HCT116 (cell line): ENCODE data around the gene TMEM26. TPM values are rescaled to one million over a fixed set of nuclear protein-coding genes. Genes with fewer than 3 reads are reported as not detected.

Source experiments
- ATAC-seq: fragments of 200-7000 bp; cut with Tn5 transposase; 2 replicates; pipeline ENCODE4 v1.9.1; 2020; ENCODE audit warnings: mild to moderate bottlenecking, moderate library complexity
- BruUV-seq: library from RNA; stranded (reverse); fragments of 400-500 nt; replicated peaks from 2 replicates; lab custom pipeline; 2021; lab: Mats Ljungman, UMichigan
- CTCF ChIA-PET: fragments of 300-600 bp; sonication (Branson Sonifier 250); formaldehyde crosslinking; loops from one replicate; lab custom pipeline; 2021; ENCODE audit warnings: antibody characterized with exemption; lab: Charles Lee
- POLR2A ChIA-PET: fragments of 300-600, 350-600 bp; sonication (Branson Sonifier 250); formaldehyde crosslinking; loops from one replicate; lab custom pipeline; 2021; ENCODE audit warnings: antibody characterized with exemption; lab: Charles Lee
- RAD21 ChIA-PET, 2 experiments: fragments of 300-600 bp; sonication (Branson Sonifier 250); formaldehyde crosslinking; loops; one replicate each; lab custom pipeline; 2023; ENCODE audit warnings: low total read pairs in 2 of 2; ENCODE audit not compliant: uncharacterized antibody in 2 of 2, unreplicated experiment in 2 of 2, low non-redundant PET in 1 of 2; lab: Charles Lee
- DNase-seq: peaks from one replicate; pipeline ENCODE4 v3.0.0-alpha.2; 2010; ENCODE audit warnings: low read depth, low spot score
- H2AFZ ChIP-seq: fragments of 200-600 bp; shearing (Covaris generic), sonication (generic); 2 replicates; pipeline ENCODE4 v1.6.1; 2017; ENCODE audit warnings: low read depth, mixed run types, mixed read lengths, antibody characterized with exemption, low read length; ENCODE audit not compliant: poor library complexity, severe bottlenecking
- H3K27ac ChIP-seq: 2 replicates; pipeline ENCODE4 v1.5.1; 2012; ENCODE audit warnings: low read depth, low read length
- H3K27me3 ChIP-seq: fragments of 200-600 bp; sonication (generic); 2 replicates; pipeline ENCODE4 v1.6.1; 2016; ENCODE audit warnings: mixed run types, low read length, mixed read lengths; ENCODE audit not compliant: insufficient read depth
- H3K36me3 ChIP-seq, 2 experiments: fragments of 200-500 bp in 1 of 2; fragments of 200-600 bp in 1 of 2; sonication (Bioruptor generic) in 1 of 2; sonication (generic) in 1 of 2; 2 replicates each; pipeline versions ENCODE4 v1.5.1 to v1.6.1; 2014 to 2016; ENCODE audit warnings: low read length in 2 of 2, inconsistent platforms in 1 of 2, mixed read lengths in 1 of 2, mixed run types in 1 of 2; ENCODE audit not compliant: insufficient read depth in 2 of 2, control insufficient read depth in 1 of 2
- H3K4me1 ChIP-seq, 2 experiments: fragments of 200-600 bp in 1 of 2; sonication (generic) in 1 of 2; 2 replicates each; pipeline versions ENCODE4 v1.5.1 to v1.6.1; 2012 to 2017; ENCODE audit warnings: low read length in 2 of 2, inconsistent platforms in 1 of 2, mild to moderate bottlenecking in 1 of 2, mixed read lengths in 1 of 2, mixed run types in 1 of 2, moderate library complexity in 1 of 2; ENCODE audit not compliant: insufficient read depth in 2 of 2, control insufficient read depth in 1 of 2
- H3K4me2 ChIP-seq: fragments of 200-600 bp; sonication (generic); 2 replicates; pipeline ENCODE4 v1.6.1; 2017; ENCODE audit warnings: mixed run types, low read length, mixed read lengths
- H3K4me3 ChIP-seq, 2 experiments: fragments of 200-600 bp in 1 of 2; sonication (generic) in 1 of 2; replicated peaks in 1 of 2; 2 replicates each; pipeline ENCODE4 v1.5.1; 2011 to 2016; ENCODE audit warnings: low read length in 2 of 2, control low read depth in 1 of 2, low read depth in 1 of 2, mild to moderate bottlenecking in 1 of 2, mixed read lengths in 1 of 2, mixed run types in 1 of 2
- H3K79me2 ChIP-seq: fragments of 200-600 bp; sonication (generic); 2 replicates; pipeline ENCODE4 v1.6.1; 2017; ENCODE audit warnings: mild to moderate bottlenecking, mixed run types, low read length, moderate library complexity, mixed read lengths; ENCODE audit not compliant: insufficient read depth
- H3K9ac ChIP-seq: fragments of 200-600 bp; sonication (generic); 2 replicates; pipeline ENCODE4 v1.6.1; 2016; ENCODE audit warnings: low read length, mixed read lengths
- H3K9me2 ChIP-seq: fragments of 200-600 bp; sonication (generic), shearing (Covaris generic); 2 replicates; pipeline ENCODE4 v1.6.1; 2017; ENCODE audit warnings: mixed run types, mild to moderate bottlenecking, moderate library complexity; ENCODE audit not compliant: insufficient read depth
- H3K9me3 ChIP-seq, 2 experiments: fragments of 200-500 bp in 1 of 2; fragments of 200-600 bp in 1 of 2; sonication (Bioruptor generic) in 1 of 2; sonication (generic) in 1 of 2; 2 replicates each; pipeline ENCODE4 v1.6.1; 2014 to 2017; ENCODE audit warnings: low read length in 2 of 2, mixed read lengths in 2 of 2, inconsistent platforms in 1 of 2, low read depth in 1 of 2, mild to moderate bottlenecking in 1 of 2, mixed run types in 1 of 2, moderate library complexity in 1 of 2; ENCODE audit not compliant: control insufficient read depth in 1 of 2, insufficient read depth in 1 of 2
- H4K20me1 ChIP-seq: fragments of 200-600 bp; sonication (generic), shearing (Covaris generic); 2 replicates; pipeline ENCODE4 v1.6.1; 2017; ENCODE audit warnings: mixed run types, mild to moderate bottlenecking, moderate library complexity; ENCODE audit not compliant: insufficient read depth
- CBX3 ChIP-seq: IDR thresholded peaks from 2 replicates; pipeline ENCODE4 v1.6.1; 2012; ENCODE audit warnings: low read depth
- CEBPB ChIP-seq: IDR thresholded peaks from 2 replicates; pipeline ENCODE4 v1.6.1; 2012; ENCODE audit warnings: low read depth
- CTCF ChIP-seq, 3 experiments: fragments of 200-600 bp in 1 of 3; sonication (generic) in 1 of 3; IDR thresholded peaks in 2 of 3; conservative IDR thresholded peaks in 1 of 3; 2 replicates each; pipeline ENCODE4 v1.5.1; 2012 to 2017; ENCODE audit warnings: low read depth in 2 of 3, low read length in 2 of 3, antibody characterized with exemption in 1 of 3, borderline replicate concordance in 1 of 3, control low read depth in 1 of 3, mild to moderate bottlenecking in 1 of 3, mixed read lengths in 1 of 3, mixed run types in 1 of 3, moderate library complexity in 1 of 3; ENCODE audit not compliant: insufficient read depth in 1 of 3
- EGR1 ChIP-seq: IDR thresholded peaks from 2 replicates; pipeline ENCODE4 v1.6.1; 2012; ENCODE audit warnings: low read depth
- EZH2 ChIP-seq: fragments of 200-600 bp; sonication (generic); IDR thresholded peaks from 2 replicates; pipeline ENCODE4 v1.6.1; 2017; ENCODE audit warnings: antibody characterized with exemption, mixed run types
- JUND ChIP-seq: IDR thresholded peaks from 2 replicates; pipeline ENCODE4 v1.6.1; 2012
- POLR2A ChIP-seq: IDR thresholded peaks from 2 replicates; pipeline ENCODE4 v1.7.0; 2011; ENCODE audit warnings: borderline replicate concordance; ENCODE audit not compliant: insufficient read depth, insufficient read length; ENCODE audit errors: extremely low read depth
- POLR2AphosphoS5 ChIP-seq: IDR thresholded peaks from 2 replicates; pipeline ENCODE4 v1.6.1; 2011; ENCODE audit warnings: mild to moderate bottlenecking, low read depth, low read length, moderate library complexity
- SIN3A ChIP-seq: IDR thresholded peaks from 2 replicates; pipeline ENCODE4 v1.6.1; 2012; ENCODE audit warnings: low read depth
- SRF ChIP-seq: IDR thresholded peaks from 2 replicates; pipeline ENCODE4 v1.6.1; 2012; ENCODE audit warnings: low read depth
- intact Hi-C: fragments of 100-400 bp; cut with micrococcal nuclease; formaldehyde crosslinking; loops from 2 replicates; pipeline ENCODE4 v1.10.0; 2022
- total RNA-seq: library from RNA; stranded (reverse); gene quantifications from one replicate; pipeline ENCODE4 v1.2.1, GENCODE V29; 2021; ENCODE audit not compliant: unreplicated experiment

The TMEM26 gene
- total RNA-seq, 1 experiment from 2014 or later: not detected

GRCh38 chr10:61398366-61399129, 54.6 kb downstream of the TMEM26 start:
- BruUV-seq: no TSS peak
- POLR2A ChIA-PET: no interaction called here
- no peaks in the 10 kb centered on the region for H3K9me2 ChIP-seq
- no peaks in the 10 kb centered on the region for H3K27me3 ChIP-seq
- ATAC-seq (no peak), DNase-seq (no peak)
- RAD21 ChIA-PET: no interaction called here
- no peak overlapping the region for H3K4me3 ChIP-seq
- CTCF ChIA-PET: no interaction called here
- no peak overlapping the region for H3K27ac ChIP-seq
- H3K4me2 ChIP-seq: no peak overlapping the region
- H3K9ac ChIP-seq: no peak overlapping the region
- TF ChIP-seq SIN3A (no peak), POLR2AphosphoS5 (no peak), EGR1 (no peak), JUND (no peak), SRF (no peak), EZH2 (no peak), CTCF (IDR thresholded peaks at IDR 0.05 in 2 of 3, conservative IDR thresholded peaks at IDR 0.05 in 1 of 3; ENCODE audit: borderline replicate concordance in 1 of 3, insufficient read depth in 1 of 3, low read depth in 2 of 3, low read length in 2 of 3) (no peak), CEBPB (no peak), CBX3 (no peak), POLR2A (no peak)
- no peaks in the 10 kb centered on the region for H3K36me3 ChIP-seq
- H3K4me1 ChIP-seq: no peaks in the 10 kb centered on the region
- H4K20me1 ChIP-seq: no peaks in the 10 kb centered on the region
- H3K79me2 ChIP-seq: no peaks in the 10 kb centered on the region
- H3K9me3 ChIP-seq: no peaks in the 10 kb centered on the region
- no peak overlapping the region for H2AFZ ChIP-seq
- intact Hi-C loops: no loop called here
